Left ventricle myocardium inferior (tissue), 1 donor: Measurements from ENCODE around the gene IMPDH2. TPM values are rescaled to one million over a fixed set of nuclear protein-coding genes. Genes with fewer than 3 reads are reported as not detected.

Source experiments
- DNase-seq: peaks from one replicate; pipeline ENCODE4 v3.0.0-alpha.2; 2020
- H3K27ac ChIP-seq: fragments of 200-600 bp; replicated peaks from 2 replicates; pipeline ENCODE4 v1.8.0; 2021
- H3K27me3 ChIP-seq: fragments of 200-600 bp; 2 replicates; pipeline ENCODE4 v1.8.0; 2021; ENCODE audit warnings: low read depth
- H3K36me3 ChIP-seq: fragments of 200-600 bp; 2 replicates; pipeline ENCODE4 v1.8.0; 2021
- H3K4me1 ChIP-seq: fragments of 200-600 bp; 2 replicates; pipeline ENCODE4 v1.8.0; 2021
- H3K4me3 ChIP-seq: fragments of 200-600 bp; 2 replicates; pipeline ENCODE4 v1.8.0; 2021; ENCODE audit warnings: mild to moderate bottlenecking, moderate library complexity
- H3K9me3 ChIP-seq: fragments of 200-600 bp; replicated peaks from 2 replicates; pipeline ENCODE4 v1.8.0; 2021
- CTCF ChIP-seq: fragments of 200-600 bp; IDR thresholded peaks from 2 replicates; pipeline ENCODE4 v1.8.0; 2021; ENCODE audit warnings: antibody characterized with exemption, mild to moderate bottlenecking, borderline replicate concordance
- intact Hi-C: fragments of 100-400 bp; cut with micrococcal nuclease; formaldehyde crosslinking; loops from one replicate; pipeline ENCODE4 v1.11.0; 2022
- total RNA-seq: library from RNA; stranded (reverse); fragmentation: NEBNext Ultra II Directional; extraction: Animal tissue kit (Norgen Biotek cat#: 25700); gene quantifications from one replicate; pipeline ENCODE4 v1.2.1, GENCODE V29; 2021
- donor health status: DM: no; HTN: yes; CAD: no; lungs with severe emphysema.

The IMPDH2 gene
- total RNA-seq, 1 donor from 2014 or later = 46.9 TPM

DNA sequence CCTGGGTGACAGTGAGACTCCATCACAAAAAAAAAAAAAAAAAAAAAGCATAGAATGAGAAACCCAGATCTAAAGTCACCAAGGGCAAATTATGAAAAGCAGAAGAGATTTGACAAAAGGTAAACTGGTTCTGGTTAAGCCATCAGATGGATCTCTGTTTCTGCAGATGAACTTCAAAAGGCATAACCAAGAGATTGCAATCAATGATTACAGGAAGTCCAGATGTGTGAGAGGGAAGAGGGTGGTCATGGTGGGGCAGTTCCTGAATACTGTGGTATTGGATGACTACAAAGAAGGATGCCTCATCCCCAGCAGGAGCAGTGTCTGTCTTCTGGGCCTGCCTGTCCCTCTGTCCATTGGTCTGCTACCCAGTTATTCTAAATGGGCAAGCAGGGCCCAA lies 35.4 kb downstream of the IMPDH2 start:
- no peak for TF ChIP-seq CTCF
- Histone ChIP-seq H3K9me3 (no peaks in the 10 kb centered on the region), H3K36me3 (peaks cover 10% of the 10 kb centered on the region), H3K27me3 (no peaks in the 10 kb centered on the region), H3K4me3 (no peak overlapping the region), H3K4me1 (peaks cover 36% of the 10 kb centered on the region), H3K27ac (no peak overlapping the region)
- intact Hi-C loops = no loop called here
- DNase-seq = no peak

DNA sequence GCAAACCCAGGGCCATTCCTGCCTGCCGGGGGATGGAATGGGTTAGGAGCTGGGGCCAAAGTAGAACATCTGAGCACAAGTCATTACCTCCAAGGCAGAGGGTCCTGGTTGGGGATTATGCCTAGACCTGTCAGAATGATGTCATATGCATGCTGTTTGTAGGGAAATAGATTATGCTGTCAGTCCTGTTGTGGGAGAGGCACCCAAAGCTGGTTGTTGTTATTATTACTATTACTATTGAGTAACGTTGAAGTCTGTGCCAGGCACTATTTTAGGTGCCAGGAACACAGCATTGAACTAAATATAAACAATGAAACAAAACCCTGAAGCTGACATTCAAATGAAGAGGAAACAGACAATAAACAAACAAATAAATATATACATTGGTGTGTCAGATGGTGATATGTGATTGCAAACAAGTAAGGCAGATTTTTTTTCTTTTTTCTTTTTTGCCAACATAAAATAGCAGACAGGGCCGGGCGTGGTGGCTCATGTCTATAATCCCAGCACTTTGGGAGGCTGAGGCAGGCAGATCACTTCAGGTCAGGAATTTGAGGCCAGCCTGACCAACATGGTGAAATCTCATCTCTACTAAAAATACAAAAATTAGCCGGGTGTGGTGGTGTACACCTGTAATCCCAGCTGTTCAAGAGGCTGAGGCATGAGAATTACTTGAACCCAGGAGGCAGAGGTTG lies 37.2 kb downstream of the IMPDH2 start:
- no peak for TF ChIP-seq CTCF
- Histone ChIP-seq H3K27me3 (no peaks in the 10 kb centered on the region), H3K36me3 (peaks cover 8% of the 10 kb centered on the region), H3K4me3 (no peak overlapping the region), H3K27ac (peak overlapping the region; percentile 92), H3K4me1 (peaks cover 47% of the 10 kb centered on the region), H3K9me3 (no peaks in the 10 kb centered on the region)
- intact Hi-C loops = no loop called here
- DNase-seq = no peak

GRCh38 chr3:48990636-48991469 lies 38.3 kb downstream of the IMPDH2 start:
- no peaks in the 10 kb centered on the region for H3K27me3 ChIP-seq
- H3K9me3 ChIP-seq = no peaks in the 10 kb centered on the region
- peaks cover 47% of the 10 kb centered on the region for H3K4me1 ChIP-seq
- intact Hi-C loops = no loop called here
- no peak for TF ChIP-seq CTCF
- no peak for DNase-seq
- peak overlapping the region; percentile 92 for H3K27ac ChIP-seq
- H3K4me3 ChIP-seq = peak overlapping the region; percentile 81
- peaks cover 7% of the 10 kb centered on the region for H3K36me3 ChIP-seq

DNA sequence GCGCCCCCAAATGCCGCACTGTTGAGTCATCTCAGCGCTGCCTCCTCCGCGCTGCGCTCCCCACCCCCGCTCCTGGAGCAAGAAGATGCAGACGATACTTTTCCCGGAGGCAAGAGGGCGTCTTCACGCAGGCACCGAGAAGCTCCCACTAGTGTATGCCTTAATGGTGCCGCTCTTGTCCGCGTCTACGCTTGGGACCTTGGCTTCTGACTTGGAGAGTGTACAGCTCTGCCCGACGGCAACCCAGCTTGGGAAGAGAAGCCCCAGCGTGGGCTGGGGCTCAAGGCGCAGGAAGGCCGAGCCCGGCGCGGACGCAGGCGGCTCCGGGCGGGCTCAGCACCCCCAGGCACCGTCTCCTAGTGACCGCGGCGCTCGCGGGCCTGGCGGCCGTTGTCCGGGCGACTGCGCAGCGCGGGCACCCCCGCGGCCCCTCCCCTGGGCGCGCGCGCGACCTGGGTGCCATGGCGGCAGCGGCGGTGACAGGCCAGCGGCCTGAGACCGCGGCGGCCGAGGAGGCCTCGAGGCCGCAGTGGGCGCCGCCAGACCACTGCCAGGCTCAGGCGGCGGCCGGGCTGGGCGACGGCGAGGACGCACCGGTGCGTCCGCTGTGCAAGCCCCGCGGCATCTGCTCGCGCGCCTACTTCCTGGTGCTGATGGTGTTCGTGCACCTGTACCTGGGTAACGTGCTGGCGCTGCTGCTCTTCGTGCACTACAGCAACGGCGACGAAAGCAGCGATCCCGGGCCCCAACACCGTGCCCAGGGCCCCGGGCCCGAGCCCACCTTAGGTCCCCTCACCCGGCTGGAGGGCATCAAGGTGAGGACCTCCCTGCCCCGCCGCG lies 39.2 kb downstream of the IMPDH2 start, which contains the start of gene P4HTM:
Gene P4HTM (plus strand): TSS at position 446 of the 840 bp plus-strand sequence. CDS start 16 bp downstream, at position 462.
- Histone ChIP-seq H3K4me1 (peaks cover 47% of the 10 kb centered on the region), H3K27ac (peak within 1 kb of the TSS; percentile 92), H3K4me3 (peak within 1 kb of the TSS; percentile 81), H3K27me3 (no peaks in the 10 kb centered on the region), H3K36me3 (peaks cover 12% of the 10 kb centered on the region), H3K9me3 (no peaks in the 10 kb centered on the region)
- TF ChIP-seq CTCF = peak; percentile 51
- peak; percentile 87 for DNase-seq
- intact Hi-C loops = no loop called here

DNA sequence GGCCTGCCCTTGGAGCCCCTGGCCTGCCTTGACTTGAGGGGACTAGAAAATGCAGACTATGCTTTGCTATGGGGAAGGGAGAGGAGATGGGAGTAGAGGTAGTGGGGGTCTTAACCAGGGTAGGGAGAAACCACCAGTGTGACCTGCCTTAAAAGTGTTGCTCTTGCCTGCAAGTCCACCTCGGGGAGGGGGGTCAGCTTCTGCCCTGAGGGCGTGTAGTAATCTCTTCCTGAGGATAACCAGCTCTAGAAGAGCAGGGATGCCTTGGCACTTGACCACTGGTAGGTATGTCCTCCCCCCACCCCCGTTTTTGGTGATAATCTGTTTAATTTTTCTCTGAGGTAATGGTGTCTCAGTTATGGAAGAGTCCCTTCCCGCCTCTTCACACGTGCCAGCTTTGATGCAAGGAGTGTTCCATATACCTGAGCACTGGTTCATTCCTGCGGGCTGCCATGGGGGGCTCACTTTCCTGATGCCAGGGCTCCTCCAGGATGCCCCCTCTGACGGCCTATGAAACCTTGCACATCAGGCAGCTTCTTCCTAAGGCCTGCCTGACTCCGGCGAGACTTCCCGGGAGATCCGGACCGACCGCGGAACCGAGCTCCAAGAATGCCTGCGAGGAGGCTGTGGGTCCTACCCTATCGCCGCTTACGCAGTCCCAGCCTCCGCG lies 39.9 kb downstream of the IMPDH2 start:
- Histone ChIP-seq H3K4me3 (peak overlapping the region; percentile 81), H3K9me3 (no peaks in the 10 kb centered on the region), H3K27me3 (no peaks in the 10 kb centered on the region), H3K27ac (peak overlapping the region; percentile 92), H3K4me1 (peaks cover 47% of the 10 kb centered on the region), H3K36me3 (peaks cover 19% of the 10 kb centered on the region)
- TF ChIP-seq CTCF = no peak
- intact Hi-C loops = no loop called here
- DNase-seq = no peak
